NCI-H1092 treated with DMSO at 0.1 percent for 48 hours (cell line): ENCODE measurements around the gene EXOC3L2.

Experiments
- DNase-seq: peaks from one replicate; lab custom pipeline; 2025; lab: John Stamatoyannopoulos, UW

EXOC3L2 gene

GRCh38 chr19:45179892-45180370, 65.3 kb downstream of the EXOC3L2 start:
- no peak for DNase-seq

- DNase-seq: no peak
Measured at GRCh38 chr19:45179072-45179891, 65.9 kb downstream of the EXOC3L2 start.

GRCh38 chr19:45178262-45179071, 66.7 kb downstream of the EXOC3L2 start, which contains the start of gene BLOC1S3:
TSS of gene BLOC1S3 (plus strand) at chr19:45178784. CDS start at chr19:45179297, 513 bp downstream.
- DNase-seq: peak; percentile 99

GRCh38 chr19:45177817-45178261, 67.4 kb downstream of the EXOC3L2 start, which contains the start of gene TRAPPC6A:
TSS of gene TRAPPC6A (minus strand) at chr19:45178237. CDS start at chr19:45178218, 19 bp downstream.
- no peak for DNase-seq

GRCh38 chr19:45175515-45176345, 69.5 kb downstream of the EXOC3L2 start:
- no peak for DNase-seq

GRCh38 chr19:45173816-45174215, 71.4 kb downstream of the EXOC3L2 start:
- no peak for DNase-seq

- no peak for DNase-seq
Measured at GRCh38 chr19:45172611-45173208, 72.5 kb downstream of the EXOC3L2 start.

GRCh38 chr19:45172173-45172572, 73.0 kb downstream of the EXOC3L2 start:
- DNase-seq: no peak

- DNase-seq: no peak
Measured at GRCh38 chr19:45171211-45171623, 74.0 kb downstream of the EXOC3L2 start.

- no peak for DNase-seq
Measured at GRCh38 chr19:45170146-45171106, 74.8 kb downstream of the EXOC3L2 start.

GRCh38 chr19:45169602-45170001, 75.6 kb downstream of the EXOC3L2 start:
- DNase-seq: no peak

- DNase-seq: no peak
Measured at GRCh38 chr19:45168767-45169351, 76.3 kb downstream of the EXOC3L2 start.

GRCh38 chr19:45166723-45167252, 78.4 kb downstream of the EXOC3L2 start:
- no peak for DNase-seq

- DNase-seq: no peak
Measured at GRCh38 chr19:45164577-45165335, 80.5 kb downstream of the EXOC3L2 start.

- no peak for DNase-seq
Measured at GRCh38 chr19:45163751-45164460, 81.3 kb downstream of the EXOC3L2 start.

- DNase-seq: no peak
Measured at GRCh38 chr19:45163156-45163555, 82.1 kb downstream of the EXOC3L2 start.

- peak; percentile 55 for DNase-seq
Measured at GRCh38 chr19:45162608-45163143, 82.5 kb downstream of the EXOC3L2 start.
